DOHH2 (cell line): ENCODE data around the gene SPTLC2.

ENCODE experiments used
- H3F3A ChIP-seq: fragments of 200-600 bp; sonication (generic), shearing (Covaris generic); 2 replicates; pipeline ENCODE4 v1.6.0; 2016; ENCODE audit warnings: antibody characterized with exemption, mild to moderate bottlenecking; ENCODE audit not compliant: control insufficient read depth, insufficient read depth
- H3K27ac ChIP-seq: fragments of 200-600 bp; sonication (generic); 2 replicates; pipeline ENCODE4 v1.5.1; 2014; ENCODE audit warnings: low read depth, mild to moderate bottlenecking, low read length, moderate library complexity
- H3K27me3 ChIP-seq: fragments of 200-600 bp; sonication (generic); 2 replicates; pipeline ENCODE4 v1.6.1; 2014; ENCODE audit warnings: mild to moderate bottlenecking, low read length, mixed read lengths; ENCODE audit not compliant: control insufficient read depth
- H3K36me3 ChIP-seq: fragments of 200-600 bp; sonication (generic); 2 replicates; pipeline ENCODE4 v1.6.1; 2014; ENCODE audit warnings: mild to moderate bottlenecking, low read length, moderate library complexity, mixed read lengths; ENCODE audit not compliant: control insufficient read depth
- H3K4me1 ChIP-seq: fragments of 200-600 bp; sonication (generic); 2 replicates; pipeline ENCODE4 v1.6.1; 2014; ENCODE audit warnings: mild to moderate bottlenecking, low read length, mixed read lengths; ENCODE audit not compliant: control insufficient read depth
- H3K4me2 ChIP-seq: fragments of 200-600 bp; sonication (generic); 2 replicates; pipeline ENCODE4 v1.6.0; 2014; ENCODE audit warnings: mild to moderate bottlenecking, low read length, moderate library complexity
- H3K4me3 ChIP-seq: fragments of 200-600 bp; sonication (generic); 2 replicates; pipeline ENCODE4 v1.5.1; 2014; ENCODE audit warnings: mild to moderate bottlenecking, low read length, mixed read lengths
- H3K79me2 ChIP-seq: fragments of 200-600 bp; sonication (generic); 2 replicates; pipeline ENCODE4 v1.6.1; 2014; ENCODE audit warnings: mild to moderate bottlenecking, low read length, mixed read lengths; ENCODE audit not compliant: control insufficient read depth
- H3K9me2 ChIP-seq: fragments of 200-600 bp; sonication (generic); replicated peaks from 2 replicates; pipeline ENCODE4 v1.6.1; 2014; ENCODE audit warnings: mild to moderate bottlenecking, low read length, mixed read lengths; ENCODE audit not compliant: control insufficient read depth
- H3K9me3 ChIP-seq: fragments of 200-600 bp; sonication (generic); 2 replicates; pipeline ENCODE4 v1.6.1; 2014; ENCODE audit warnings: antibody characterized with exemption, low read length, mixed read lengths; ENCODE audit not compliant: control insufficient read depth, insufficient read depth
- H4K20me1 ChIP-seq: fragments of 200-600 bp; sonication (generic); 2 replicates; pipeline ENCODE4 v1.6.0; 2014; ENCODE audit warnings: low read depth, mild to moderate bottlenecking, antibody characterized with exemption, low read length, moderate library complexity; ENCODE audit not compliant: control insufficient read depth, insufficient read depth
- CTCF ChIP-seq: fragments of 200-600 bp; sonication (generic); IDR thresholded peaks from one replicate; pipeline ENCODE4 v1.5.1; 2014; ENCODE audit warnings: antibody characterized with exemption, mild to moderate bottlenecking, low read depth, low read length; ENCODE audit not compliant: poor library complexity, severe bottlenecking
- EZH2phosphoT487 ChIP-seq: fragments of 200-600 bp; sonication (generic); IDR thresholded peaks from 2 replicates; pipeline ENCODE4 v1.6.1; 2017; ENCODE audit warnings: borderline replicate concordance, mild to moderate bottlenecking, antibody characterized with exemption, low read length, moderate library complexity, mixed read lengths

Gene SPTLC2

GRCh38 chr14:77615361-77616132, 890 bp downstream of the SPTLC2 start:
- H3K9me3 ChIP-seq, result no peaks in the 10 kb centered on the region
- H3K27ac ChIP-seq, result peak overlapping the region; percentile 6; the same call in 1 of the 2 replicates
- no peaks in the 10 kb centered on the region for H3K9me2 ChIP-seq
- peaks cover 42% of the 10 kb centered on the region for H3K4me1 ChIP-seq
- no peaks in the 10 kb centered on the region for H3K27me3 ChIP-seq
- H3K4me3 ChIP-seq, result peak overlapping the region; percentile 86
- no peaks in the 10 kb centered on the region for H3F3A ChIP-seq
- H3K36me3 ChIP-seq, result peaks cover 13% of the 10 kb centered on the region; the same call in 1 of the 2 replicates
- peak overlapping the region; percentile 75 for H3K4me2 ChIP-seq
- no peak for TF ChIP-seq EZH2phosphoT487
- no peak for TF ChIP-seq CTCF
- no peaks in the 10 kb centered on the region for H4K20me1 ChIP-seq
- H3K79me2 ChIP-seq, result peaks cover 59% of the 10 kb centered on the region

- Histone ChIP-seq H3K9me3 (no peaks in the 10 kb centered on the region), H3K36me3 (peaks cover 13% of the 10 kb centered on the region; the same call in 1 of the 2 replicates), H3K9me2 (no peaks in the 10 kb centered on the region), H3K4me3 (peak overlapping the region; percentile 7; the same call in 1 of the 2 replicates), H3K79me2 (peaks cover 82% of the 10 kb centered on the region), H3K27me3 (no peaks in the 10 kb centered on the region), H3K27ac (no peak overlapping the region), H4K20me1 (no peaks in the 10 kb centered on the region), H3F3A (no peaks in the 10 kb centered on the region), H3K4me1 (peaks cover 42% of the 10 kb centered on the region), H3K4me2 (peak overlapping the region; percentile 49)
- TF ChIP-seq EZH2phosphoT487 (no peak), CTCF (no peak)
These were observed 3.2 kb downstream of the SPTLC2 start for GRCh38 chr14:77613201-77613600.

GRCh38 chr14:77612011-77612620, 4.3 kb downstream of the SPTLC2 start:
- Histone ChIP-seq H3K27ac (no peak overlapping the region), H3K4me2 (no peak overlapping the region; the same call in 1 of the 2 replicates), H3K4me1 (peaks cover 42% of the 10 kb centered on the region), H3K36me3 (peaks cover 13% of the 10 kb centered on the region; the same call in 1 of the 2 replicates), H3K9me2 (no peaks in the 10 kb centered on the region), H3F3A (no peaks in the 10 kb centered on the region), H3K79me2 (peaks cover 93% of the 10 kb centered on the region), H4K20me1 (peaks cover 6% of the 10 kb centered on the region; the same call in 1 of the 2 replicates), H3K4me3 (no peak overlapping the region), H3K27me3 (no peaks in the 10 kb centered on the region), H3K9me3 (no peaks in the 10 kb centered on the region)
- no peak for TF ChIP-seq CTCF
